Retinal pigment epithelial cell (primary cell): Measurements from ENCODE around the gene URGCP.
"Not testable (repeated sequence)": the region's sequence is repeated elsewhere in the genome, so short reads cannot be mapped to it uniquely, and the experiment has no call there.

ENCODE experiments used
- DNase-seq: peaks from one replicate; pipeline ENCODE4 v3.0.0-alpha.2; 2010; ENCODE audit warnings: low read depth
- H3K4me3 ChIP-seq: 2 replicates; pipeline ENCODE4 v1.5.1; 2011; ENCODE audit warnings: mild to moderate bottlenecking, low read length, control low read depth, moderate library complexity
- CTCF ChIP-seq: conservative IDR thresholded peaks from 2 replicates; pipeline ENCODE4 v1.5.1; 2011; ENCODE audit warnings: low read depth, low read length, control low read depth, inconsistent platforms

Gene URGCP

GRCh38 chr7:43921423-43921822 lies 15.0 kb upstream of the URGCP start:
- no peak overlapping the region for H3K4me3 ChIP-seq
- DNase-seq, result peak; percentile 42
- TF ChIP-seq CTCF, result no peak

GRCh38 chr7:43915907-43916306 lies 9.5 kb upstream of the URGCP start:
- no peak overlapping the region for H3K4me3 ChIP-seq
- no peak for TF ChIP-seq CTCF
- DNase-seq, result no peak

GRCh38 chr7:43914795-43915194 lies 8.4 kb upstream of the URGCP start:
- no peak for DNase-seq
- no peak for TF ChIP-seq CTCF
- H3K4me3 ChIP-seq, result no peak overlapping the region

- DNase-seq, result no peak
- H3K4me3 ChIP-seq, result peak overlapping the region; percentile 75
- TF ChIP-seq CTCF, result no peak
These were observed 453 bp downstream of the URGCP start for GRCh38 chr7:43905956-43906330.

GRCh38 chr7:43905209-43905946 lies 1.0 kb downstream of the URGCP start:
- no peak for TF ChIP-seq CTCF
- DNase-seq, result no peak
- peak overlapping the region; percentile 75 for H3K4me3 ChIP-seq

GRCh38 chr7:43904533-43905208 lies 1.7 kb downstream of the URGCP start:
- DNase-seq, result no peak
- TF ChIP-seq CTCF, result no peak
- peak overlapping the region; percentile 75 for H3K4me3 ChIP-seq

GRCh38 chr7:43902542-43903054 lies 3.8 kb downstream of the URGCP start:
- DNase-seq, result no peak
- TF ChIP-seq CTCF, result no peak
- no peak overlapping the region for H3K4me3 ChIP-seq

- DNase-seq, result not testable (repeated sequence)
These were observed 7.8 kb downstream of the URGCP start for GRCh38 chr7:43898571-43898970.

More at GRCh38 chr7:43898571-43898970, 7.8 kb downstream of the URGCP start:
- not testable (repeated sequence) for H3K4me3 ChIP-seq
